NCI-H345 (cell line): Measurements from ENCODE around the gene FYB1.

ENCODE experiments used
- DNase-seq: peaks from one replicate; lab custom pipeline; 2025; lab: John Stamatoyannopoulos, UW

FYB1 gene

DNA sequence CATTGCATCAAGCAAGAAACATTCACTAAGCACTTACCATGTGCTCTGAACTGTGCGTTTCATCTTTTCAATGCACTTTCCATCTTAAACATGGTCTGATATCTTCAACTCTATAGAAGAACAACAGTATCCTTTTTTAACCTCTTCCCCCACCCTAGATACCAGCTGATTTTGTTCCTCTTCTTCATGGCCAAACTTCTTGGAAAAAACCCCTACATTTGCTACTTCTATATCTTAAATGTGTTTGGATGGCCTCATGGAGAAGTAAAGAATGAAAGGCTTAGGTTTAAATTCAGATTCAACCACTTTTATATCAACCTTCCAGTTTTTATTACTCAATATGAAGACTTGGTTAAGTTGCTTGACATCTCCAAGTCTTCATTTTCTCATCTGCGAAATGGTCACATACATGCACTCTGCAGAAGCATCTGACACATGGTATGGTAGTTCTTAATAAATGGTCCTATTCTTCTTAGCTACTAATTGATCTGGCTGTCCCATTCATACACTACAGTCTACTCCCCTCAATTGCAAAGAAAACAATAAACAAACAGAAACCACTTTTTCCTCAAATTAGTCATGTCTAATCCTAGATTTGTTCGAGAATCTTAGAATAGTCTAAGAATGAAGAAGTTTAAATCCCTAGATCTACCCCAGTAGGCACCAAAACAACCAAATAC is 59.4 kb downstream of the FYB1 start:
- no peak for DNase-seq

DNA sequence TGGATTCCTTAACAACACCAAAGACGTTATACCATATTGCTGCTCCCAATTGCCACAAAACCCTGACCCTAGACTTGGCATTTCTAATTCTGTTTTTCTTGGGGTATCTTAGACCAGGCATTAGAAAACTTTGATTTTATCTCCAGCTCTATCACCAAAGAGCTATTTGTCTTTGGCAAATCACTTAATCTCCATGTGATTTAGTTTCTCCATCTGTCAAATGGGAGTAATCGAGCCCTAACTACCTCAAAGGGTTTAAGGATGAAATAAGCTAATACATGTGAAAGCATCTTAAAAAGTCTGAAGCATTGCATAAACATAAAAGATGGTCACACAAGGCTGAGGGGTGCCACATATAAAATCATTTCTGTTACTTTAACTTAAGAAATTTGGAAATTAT is 60.6 kb downstream of the FYB1 start:
- no peak for DNase-seq

DNA sequence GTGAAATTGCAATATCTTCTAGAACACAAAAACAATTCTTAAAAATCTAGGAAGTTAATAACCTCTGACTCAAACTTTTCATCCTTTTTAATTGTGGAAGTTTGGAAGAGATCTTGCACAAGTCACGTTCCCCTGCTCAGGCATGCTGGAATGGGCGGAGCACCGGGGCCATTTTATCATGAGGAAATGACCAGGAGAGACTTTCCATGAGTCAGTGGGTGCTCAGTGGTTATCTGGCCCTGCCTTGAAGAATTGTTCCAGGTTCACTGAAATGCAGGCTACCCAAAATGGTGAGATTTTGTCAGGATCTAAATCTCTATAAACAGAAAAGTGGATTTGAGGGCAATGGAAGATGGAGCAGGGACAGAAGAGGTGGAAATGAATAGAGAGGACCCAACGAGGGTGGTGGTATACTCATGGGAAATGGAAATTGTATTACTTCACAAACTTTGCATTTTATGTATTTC is 61.2 kb downstream of the FYB1 start:
- DNase-seq: no peak

GRCh38 chr5:39157701-39158100 is 61.7 kb downstream of the FYB1 start:
- DNase-seq: no peak

- DNase-seq: no peak
Measured at GRCh38 chr5:39156082-39156481, 63.3 kb downstream of the FYB1 start.

GRCh38 chr5:39151745-39152144 is 67.6 kb downstream of the FYB1 start:
- no peak for DNase-seq

GRCh38 chr5:39149966-39150365 is 69.4 kb downstream of the FYB1 start:
- no peak for DNase-seq

GRCh38 chr5:39148983-39149534 is 70.3 kb downstream of the FYB1 start:
- DNase-seq: no peak

GRCh38 chr5:39146831-39147540 is 72.4 kb downstream of the FYB1 start:
- DNase-seq: no peak

GRCh38 chr5:39143151-39143860 is 76.1 kb downstream of the FYB1 start:
- no peak for DNase-seq

GRCh38 chr5:39140558-39141168 is 78.7 kb downstream of the FYB1 start:
- DNase-seq: no peak

- no peak for DNase-seq
Measured at GRCh38 chr5:39138892-39139291, 80.5 kb downstream of the FYB1 start.

DNA sequence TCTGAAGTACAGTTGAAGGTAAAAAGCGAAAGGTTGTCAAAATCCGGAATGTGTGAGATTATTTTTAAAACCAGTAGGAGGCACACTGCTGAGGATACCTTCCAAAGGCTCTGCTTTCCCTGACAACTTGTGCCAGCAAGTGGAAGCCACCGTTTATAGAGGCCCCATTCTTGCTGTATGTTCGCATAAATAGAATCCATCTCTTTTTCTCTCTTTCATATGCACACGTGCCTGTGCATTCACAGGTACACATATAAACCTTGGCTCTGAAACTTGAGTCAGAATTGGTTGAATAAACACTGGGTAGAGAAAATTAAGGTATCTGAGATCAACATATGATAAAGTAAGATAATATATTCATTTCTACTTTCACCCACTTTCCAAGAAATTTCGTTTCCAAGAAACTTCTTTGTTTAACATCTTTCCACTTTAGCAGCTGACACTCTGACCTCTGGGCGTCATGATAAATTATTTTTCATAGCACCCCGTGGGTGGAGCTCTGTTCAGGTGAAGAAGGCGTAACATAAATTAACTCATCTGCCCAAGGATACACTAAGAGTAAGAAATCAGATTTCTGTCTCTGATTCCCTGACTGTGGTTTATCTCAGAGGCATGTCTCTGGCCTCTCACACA is 81.4 kb downstream of the FYB1 start:
- DNase-seq: no peak

GRCh38 chr5:39137391-39137790 is 82.0 kb downstream of the FYB1 start:
- no peak for DNase-seq

GRCh38 chr5:39132792-39133191 is 86.6 kb downstream of the FYB1 start:
- no peak for DNase-seq

GRCh38 chr5:39132128-39132447 is 87.3 kb downstream of the FYB1 start:
- DNase-seq: no peak

DNA sequence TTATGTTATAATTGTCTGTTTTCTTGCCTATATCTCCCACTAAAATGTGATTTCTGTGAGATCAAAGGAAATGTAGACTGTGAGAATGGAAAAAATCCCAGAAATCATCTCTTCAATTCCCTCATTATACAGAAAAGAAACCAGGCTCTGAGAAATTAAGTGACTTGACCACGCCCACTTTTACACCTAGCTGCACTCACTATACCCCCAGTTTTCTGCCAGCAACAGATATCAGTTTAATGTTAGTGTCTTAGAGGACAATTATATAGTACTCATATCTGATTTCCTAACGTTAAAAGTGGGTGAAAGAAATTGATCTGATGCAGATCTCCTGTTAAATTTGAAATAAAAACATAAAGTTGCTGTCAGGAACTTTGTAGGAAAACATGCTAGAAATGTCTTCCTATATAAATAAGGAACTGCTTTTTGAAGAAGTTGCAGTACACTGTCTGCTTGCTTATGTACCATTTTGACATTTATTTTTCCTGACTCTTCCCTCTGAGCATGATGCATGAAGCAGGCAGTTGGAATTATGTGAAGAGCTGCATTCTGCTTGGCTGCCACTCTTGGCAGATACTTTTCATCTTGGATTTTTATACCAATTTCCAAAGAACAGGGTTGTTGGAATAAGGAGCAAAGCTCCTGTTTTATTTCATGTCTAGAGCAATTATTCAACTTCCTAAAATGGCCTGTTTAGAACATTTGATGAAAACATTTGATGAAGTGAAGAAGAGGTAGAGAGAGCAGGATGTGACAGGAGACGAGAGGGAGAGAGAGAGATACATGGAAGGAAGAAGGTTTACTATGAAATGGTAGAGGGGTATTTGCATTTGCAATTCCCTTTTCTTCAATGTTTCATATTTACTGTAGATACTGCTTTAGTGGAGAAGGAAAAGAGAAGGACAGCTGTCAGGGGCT is 87.9 kb downstream of the FYB1 start:
- no peak for DNase-seq

GRCh38 chr5:39130716-39131115 is 88.6 kb downstream of the FYB1 start:
- no peak for DNase-seq

DNA sequence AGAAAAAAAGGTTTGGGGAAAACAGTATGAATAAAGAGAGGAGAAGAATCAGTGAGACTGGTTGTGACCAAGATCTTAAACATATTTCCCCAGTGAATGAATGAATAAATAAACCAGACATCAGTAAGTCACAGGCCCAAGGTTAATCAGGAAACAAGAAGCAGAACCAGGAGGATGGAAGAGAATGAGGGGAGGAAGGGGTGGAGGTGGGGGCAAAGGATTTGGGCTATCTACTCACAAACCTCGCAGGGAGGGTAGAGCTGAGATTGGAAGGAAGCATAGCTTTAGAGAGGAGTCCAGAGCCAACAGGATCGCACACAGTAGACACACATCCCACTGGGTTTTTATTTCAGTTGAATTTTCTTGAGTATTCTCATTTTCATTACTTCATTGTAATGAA is 97.4 kb downstream of the FYB1 start:
- no peak for DNase-seq

DNA sequence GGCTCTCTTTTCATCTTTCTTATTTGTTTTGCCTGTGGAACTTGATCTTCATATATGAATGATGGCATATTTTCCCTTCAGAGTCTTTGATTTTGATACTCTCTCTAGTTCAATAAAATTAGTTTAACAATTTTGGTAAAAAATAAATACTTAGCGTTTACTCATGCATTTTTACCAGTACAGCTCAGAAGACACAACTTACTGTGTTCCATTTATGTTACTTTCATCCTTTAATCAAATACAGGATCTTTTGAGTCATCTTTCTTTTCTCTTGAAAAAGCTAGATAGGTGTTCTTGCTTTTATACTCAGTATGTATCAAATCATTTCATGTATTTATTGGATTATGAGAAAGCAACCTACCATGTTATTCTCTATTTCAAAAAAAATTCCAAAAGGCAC is 98.0 kb downstream of the FYB1 start:
- no peak for DNase-seq

DNA sequence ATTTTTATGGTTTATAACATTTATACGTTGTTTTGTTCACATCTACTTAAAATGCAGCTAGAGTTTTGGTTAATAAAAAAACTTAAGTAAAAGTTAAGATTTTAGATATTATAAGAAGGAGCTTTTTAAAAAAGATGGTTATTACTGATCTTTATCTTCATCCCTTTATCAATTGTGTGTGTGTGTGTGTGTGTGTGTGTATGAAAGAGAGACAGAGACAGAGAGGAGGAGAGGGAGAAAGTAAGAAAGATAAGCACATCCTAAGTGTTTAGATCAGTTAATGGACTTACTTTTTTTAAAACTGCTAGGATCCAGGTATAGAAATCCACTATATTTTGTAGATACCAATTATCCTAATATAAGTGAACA is 99.3 kb downstream of the FYB1 start:
- DNase-seq: no peak
